GM12875 (cell line): ENCODE results near the gene TMEM156.
A peak's percentile ranks its signal among the peaks of the same experiment; 100 is the strongest.

Experiments used
- H3K4me3 ChIP-seq: one replicate; pipeline ENCODE4 v1.5.1; 2011; ENCODE audit warnings: low read depth, low read length, control low read depth
- CTCF ChIP-seq: IDR thresholded peaks from 2 replicates; pipeline ENCODE4 v1.5.1; 2011; ENCODE audit warnings: low read depth, mild to moderate bottlenecking, control low read depth, inconsistent platforms, low read length, moderate library complexity, borderline replicate concordance; ENCODE audit not compliant: insufficient read depth

TMEM156 gene

GRCh38 chr4:39051492-39051891 is 19.3 kb upstream of the TMEM156 start:
- TF ChIP-seq CTCF, result no peak
- no peak overlapping the region for H3K4me3 ChIP-seq

GRCh38 chr4:39050590-39050989 is 18.4 kb upstream of the TMEM156 start:
- no peak for TF ChIP-seq CTCF
- no peak overlapping the region for H3K4me3 ChIP-seq

GRCh38 chr4:39048311-39048710 is 16.1 kb upstream of the TMEM156 start:
- TF ChIP-seq CTCF, result no peak
- H3K4me3 ChIP-seq, result no peak overlapping the region

- H3K4me3 ChIP-seq, result no peak overlapping the region
- no peak for TF ChIP-seq CTCF
Measured at GRCh38 chr4:39047681-39048080, 15.5 kb upstream of the TMEM156 start.

GRCh38 chr4:39046249-39046648 is 14.0 kb upstream of the TMEM156 start:
- H3K4me3 ChIP-seq, result no peak overlapping the region
- no peak for TF ChIP-seq CTCF

GRCh38 chr4:39045827-39046221 is 13.6 kb upstream of the TMEM156 start:
- H3K4me3 ChIP-seq, result peak overlapping the region; percentile 69
- no peak for TF ChIP-seq CTCF

- TF ChIP-seq CTCF, result no peak
- H3K4me3 ChIP-seq, result peak overlapping the region; percentile 69
Measured at GRCh38 chr4:39044956-39045826, 13.0 kb upstream of the TMEM156 start.
